Activated CD4-positive, CD25-positive, alpha-beta regulatory T cell treated with anti-CD3 and anti-CD28 coated beads, Interleukin-2, amount 50 U/mL, for 72 hours (primary cell): Measurements from ENCODE around the gene PARL.

ENCODE experiments used
- DNase-seq: peaks from one replicate; pipeline ENCODE4 v3.0.0; 2021

Gene PARL

DNA sequence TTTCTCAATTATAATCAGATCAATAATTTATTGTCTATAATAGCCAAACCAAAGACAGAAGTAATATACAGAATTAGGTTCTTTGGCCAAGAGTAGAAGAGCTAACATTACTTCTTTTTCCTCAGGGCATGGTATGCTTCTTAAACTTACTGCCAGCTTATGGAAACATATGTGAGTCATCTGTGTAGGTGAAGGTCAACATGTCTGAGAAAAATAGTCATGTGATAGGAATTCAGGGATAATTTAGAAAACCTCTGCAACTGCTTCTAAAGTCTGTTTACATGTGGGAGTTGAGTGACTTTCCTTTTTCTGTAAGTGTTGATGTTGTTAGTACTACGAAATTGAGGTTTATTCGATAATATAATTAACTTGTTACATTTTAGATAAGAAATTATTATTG, 40.1 kb downstream of the PARL start:
- no peak for DNase-seq

DNA sequence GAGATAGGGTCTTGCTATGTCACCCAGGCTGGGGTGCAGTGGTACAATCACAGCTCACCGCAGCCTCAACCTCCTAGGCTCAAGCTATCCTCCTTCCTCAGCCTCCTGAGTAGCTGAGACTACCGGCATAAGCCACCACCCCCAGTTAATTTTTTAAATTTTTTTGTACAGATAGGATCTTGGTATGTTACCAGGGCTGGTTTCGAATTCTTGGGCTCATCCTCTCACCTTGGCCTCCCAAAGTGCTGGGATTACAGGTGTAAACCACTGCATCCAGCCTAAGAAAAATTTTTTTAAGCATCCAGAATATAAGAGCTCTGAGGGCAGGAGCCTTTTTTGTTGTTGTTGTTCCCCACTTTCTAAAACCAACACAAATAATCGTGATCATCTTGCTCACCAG, 44.9 kb downstream of the PARL start:
- no peak for DNase-seq

DNA sequence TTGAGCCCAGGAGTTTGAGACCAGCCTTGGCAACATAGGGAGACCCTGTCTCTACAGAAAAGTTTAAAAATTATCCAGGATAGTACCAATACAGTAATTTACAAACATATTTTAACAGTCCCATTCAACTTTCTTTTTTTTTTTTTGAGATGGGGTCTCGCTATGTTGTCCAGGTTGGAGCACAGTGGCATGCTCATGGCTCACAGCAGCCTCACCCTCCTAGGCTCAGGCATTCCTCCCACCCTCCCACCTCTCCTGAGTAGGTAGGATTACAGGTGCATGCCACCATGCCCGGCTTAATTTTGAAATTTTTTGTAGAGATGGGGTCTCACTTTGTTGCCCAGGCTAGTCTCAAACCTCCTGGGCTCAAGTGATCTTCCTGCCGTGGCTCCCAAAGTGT, 46.8 kb downstream of the PARL start:
- no peak for DNase-seq

DNA sequence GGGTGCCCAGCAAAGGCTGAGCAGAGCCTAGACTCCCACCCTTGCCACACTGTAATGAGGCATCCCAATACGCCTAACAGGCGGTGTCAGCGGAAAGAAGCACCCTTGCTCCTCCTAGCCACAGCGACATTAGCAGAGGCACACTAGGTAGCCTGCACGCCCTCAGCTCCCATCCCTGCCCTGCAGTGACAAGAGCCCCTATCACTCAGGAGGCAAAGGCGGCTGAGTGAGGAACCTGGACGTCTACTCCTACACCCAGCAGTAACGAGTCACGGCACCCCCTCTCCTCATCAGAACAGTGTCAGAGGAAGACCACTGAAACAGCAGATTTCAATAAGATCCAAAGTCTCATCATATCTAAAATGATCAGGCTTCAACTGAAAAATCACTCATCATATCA, 47.3 kb downstream of the PARL start:
- DNase-seq = no peak

DNA sequence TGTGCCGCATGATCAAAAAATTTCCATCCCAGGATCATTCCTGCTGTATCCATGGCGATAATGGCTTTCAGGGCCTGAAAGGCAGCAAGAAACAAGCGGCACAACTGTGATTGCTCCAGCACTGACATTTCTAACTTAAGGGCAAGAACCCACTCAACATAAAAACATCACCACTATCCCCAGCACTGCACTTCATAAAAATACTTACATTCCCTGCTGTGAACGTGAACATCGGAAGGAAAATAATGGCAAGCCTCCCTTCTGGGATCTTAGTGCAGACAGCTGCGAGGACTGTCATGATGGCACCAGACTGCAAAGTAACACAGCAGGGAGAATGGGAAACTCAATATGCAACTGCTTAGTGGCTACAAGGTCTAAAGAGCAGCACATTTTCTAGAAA, 51.2 kb downstream of the PARL start:
- no peak for DNase-seq

DNA sequence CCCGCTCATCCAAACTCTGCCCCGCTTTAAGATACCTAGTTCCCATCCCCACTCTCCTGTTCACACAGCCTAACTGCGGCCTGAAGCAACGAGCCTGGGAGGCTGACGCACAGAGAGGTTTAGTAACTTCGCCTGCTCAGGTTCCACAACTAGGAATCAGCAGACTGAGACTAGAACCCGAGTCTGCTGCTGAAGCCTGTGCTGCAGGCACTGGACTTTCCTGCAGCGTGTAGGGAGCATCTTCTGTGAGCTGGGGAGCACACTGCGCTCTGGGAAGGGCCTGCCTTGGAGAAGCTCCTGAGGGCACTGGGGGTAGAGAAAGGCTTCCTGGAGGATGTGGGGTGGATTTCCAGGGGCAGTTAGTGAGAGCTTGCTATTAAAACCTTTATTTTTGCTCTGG, 54.5 kb downstream of the PARL start:
- DNase-seq = no peak

DNA sequence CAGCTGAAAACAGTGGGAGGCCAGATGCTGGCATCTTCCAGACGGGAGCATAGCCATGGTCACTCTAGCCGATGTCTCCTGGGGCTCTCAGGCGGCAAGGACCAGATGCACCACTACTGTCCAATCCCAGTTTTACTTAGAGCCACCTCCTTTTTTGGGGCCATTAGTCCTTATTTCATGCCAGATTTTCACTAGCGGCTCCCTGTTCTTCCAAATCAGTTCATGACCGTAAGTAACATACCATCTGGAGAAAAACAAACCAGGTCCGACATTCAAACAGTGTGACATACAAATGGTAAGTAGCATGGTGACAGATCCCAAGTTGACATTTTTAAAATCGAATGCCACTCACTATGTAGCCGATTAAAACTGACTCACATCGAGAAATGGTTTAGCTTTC, 55.2 kb downstream of the PARL start:
- no peak for DNase-seq

DNA sequence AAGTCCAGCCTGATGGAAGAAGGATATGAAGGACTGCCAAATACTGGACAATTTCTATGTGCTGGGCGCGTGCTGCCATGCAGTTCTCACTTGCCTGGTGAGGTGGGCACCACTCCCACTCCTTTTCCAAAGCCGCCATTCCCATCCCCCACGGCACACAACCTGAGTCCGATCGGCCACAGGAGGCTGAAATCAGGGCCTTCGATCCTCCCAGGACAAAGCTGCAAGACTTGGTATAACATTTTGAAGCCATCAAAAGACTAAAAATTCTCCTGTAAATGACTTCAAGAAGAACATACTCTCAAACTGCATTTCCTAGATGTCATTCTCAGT, 56.2 kb downstream of the PARL start:
- no peak for DNase-seq

DNA sequence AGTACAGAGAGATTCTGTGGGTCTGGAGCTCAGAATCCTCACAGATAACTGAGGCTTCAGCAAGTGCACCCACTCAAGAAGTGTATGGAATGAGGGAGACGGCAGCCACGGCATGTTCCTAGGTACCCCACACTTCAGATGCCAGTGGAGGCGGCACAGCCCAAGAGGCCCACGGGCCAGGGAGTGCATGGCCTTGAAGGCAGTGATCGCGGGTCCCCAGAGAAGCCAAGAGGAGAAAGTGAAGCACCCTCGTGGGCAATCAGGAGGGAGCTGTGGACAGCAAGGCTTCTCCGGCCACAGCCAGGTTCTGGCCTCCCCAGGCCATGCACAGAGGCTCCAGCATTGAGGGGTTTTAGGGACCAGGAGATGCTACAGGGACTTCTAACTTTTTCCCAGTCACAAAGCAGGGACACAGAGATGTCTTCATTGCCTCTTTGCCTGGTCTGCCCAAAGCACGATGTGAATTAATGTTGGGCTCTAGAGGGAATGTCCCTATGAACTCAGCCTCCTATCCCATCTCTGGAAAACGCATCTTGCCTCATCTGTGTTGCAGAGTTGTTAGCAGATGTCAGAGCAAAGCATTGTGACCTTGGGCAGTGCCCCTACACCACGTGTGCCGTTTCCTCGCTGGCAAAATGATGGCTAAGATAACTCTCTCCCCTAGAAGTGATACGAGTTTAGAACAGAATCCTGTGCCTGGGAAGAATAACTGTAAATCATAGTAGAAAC, 56.7 kb downstream of the PARL start:
- no peak for DNase-seq

DNA sequence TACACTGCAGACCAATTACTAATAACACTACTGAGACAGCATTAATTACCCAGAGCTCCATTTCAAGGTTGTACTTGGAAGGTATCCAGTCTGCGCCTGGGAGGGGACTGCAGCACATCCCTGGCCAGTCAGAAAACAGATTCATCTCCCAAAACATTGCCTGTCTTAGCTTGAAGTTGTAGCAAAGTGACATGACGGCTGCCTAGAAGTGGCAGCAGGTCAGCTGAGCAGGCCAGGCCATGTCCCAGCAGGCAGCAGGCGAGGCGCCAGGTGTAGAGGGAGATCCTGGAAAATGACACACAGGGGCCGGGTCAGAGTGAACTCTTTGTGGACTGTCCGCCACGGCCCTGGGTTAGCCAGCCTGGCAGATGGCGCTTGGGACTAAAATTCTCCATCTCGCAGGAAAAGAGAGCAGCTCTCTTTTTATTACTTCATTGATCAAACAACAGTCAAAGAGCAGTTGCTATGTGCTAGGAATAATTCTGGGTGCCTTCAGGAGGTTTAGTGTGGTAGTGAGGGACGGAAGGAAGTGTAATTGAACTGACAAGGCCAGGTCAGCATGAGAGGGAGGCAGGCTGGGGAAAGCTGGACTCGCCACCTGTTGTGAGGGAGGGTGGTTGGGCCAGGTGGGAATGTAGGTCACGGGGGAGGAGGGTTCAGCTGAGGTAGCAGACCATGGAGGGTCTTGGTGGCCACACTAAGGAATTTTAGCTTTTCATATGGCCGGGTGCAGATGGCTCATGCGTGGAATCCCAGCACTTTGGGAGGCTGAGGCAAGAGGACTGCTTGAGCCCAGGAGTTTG, 58.0 kb downstream of the PARL start:
- no peak for DNase-seq

DNA sequence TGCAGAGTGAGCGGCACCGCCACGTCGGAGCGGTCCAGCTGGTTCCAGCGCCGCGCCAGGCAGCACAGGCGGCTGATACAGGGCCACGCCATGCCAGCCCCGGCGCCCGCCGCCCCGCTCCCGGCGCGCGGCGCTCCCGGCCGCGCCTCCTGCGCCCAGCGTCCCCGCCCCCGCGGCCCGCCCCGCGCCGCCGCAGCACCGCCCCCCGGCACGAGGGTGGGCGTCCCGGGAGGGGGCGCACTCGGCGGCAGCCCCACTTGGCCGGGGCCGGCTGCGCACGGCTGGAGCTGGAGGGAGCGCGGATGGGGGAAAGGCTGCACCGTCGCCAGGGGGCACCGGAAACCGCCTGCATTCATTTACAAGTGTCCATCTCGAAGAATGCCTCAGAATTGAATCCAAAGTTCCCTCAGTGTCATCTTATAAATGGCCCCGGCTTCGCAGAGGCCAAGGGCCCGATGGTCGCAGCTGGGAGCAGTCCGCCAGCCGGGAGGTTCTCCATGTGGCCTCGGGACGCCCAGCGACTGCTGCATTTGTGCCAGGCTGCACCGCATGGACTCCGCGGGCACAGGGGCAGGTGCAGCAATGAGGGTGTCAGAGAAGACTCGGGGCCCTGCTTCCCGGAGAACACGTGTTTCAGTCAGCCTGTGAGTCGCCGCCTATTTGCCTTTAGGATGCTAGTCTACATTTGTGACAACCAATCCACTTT, 59.1 kb downstream of the PARL start, which contains the start of gene MAP6D1:
Gene MAP6D1, minus strand, starts transcription at position 122 of the 706 bp plus-strand sequence. Its CDS starts 30 bp downstream, at position 92.
- peak; percentile 36 for DNase-seq

DNA sequence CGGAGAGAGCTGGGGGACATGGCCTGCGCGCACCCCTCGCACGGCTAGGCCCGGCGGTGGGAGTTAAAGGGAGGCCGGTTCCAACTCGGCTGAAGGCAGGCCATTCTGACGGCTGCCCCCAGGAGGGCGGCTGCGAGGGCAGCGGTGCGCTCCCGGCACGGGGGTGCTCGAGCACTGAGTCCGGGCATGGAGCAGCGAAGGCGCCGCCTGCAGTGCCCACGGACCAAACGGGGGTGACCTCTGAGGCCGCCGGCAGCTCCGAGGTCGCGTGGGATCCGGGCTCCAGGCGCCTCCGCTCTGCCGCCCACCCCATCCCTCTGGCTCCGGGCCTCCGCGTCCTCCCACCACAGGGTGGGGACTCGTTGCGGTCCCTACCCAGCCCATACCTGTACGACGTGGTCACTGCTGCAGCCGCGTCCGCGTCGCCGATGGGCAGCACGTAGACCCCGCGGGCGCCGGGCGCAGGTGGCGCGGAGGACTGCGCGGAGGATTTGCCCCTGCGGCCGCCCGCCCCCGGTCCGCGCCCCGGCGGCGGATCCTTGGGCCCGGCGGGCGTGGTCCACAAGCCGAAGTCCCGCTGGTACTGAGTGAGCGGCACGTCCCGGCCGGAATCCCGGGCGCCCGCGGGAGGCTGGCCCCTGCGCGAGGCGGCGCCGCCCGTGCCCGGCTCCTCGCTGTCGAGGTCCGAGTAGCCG, 59.8 kb downstream of the PARL start:
- DNase-seq = peak; percentile 37

DNA sequence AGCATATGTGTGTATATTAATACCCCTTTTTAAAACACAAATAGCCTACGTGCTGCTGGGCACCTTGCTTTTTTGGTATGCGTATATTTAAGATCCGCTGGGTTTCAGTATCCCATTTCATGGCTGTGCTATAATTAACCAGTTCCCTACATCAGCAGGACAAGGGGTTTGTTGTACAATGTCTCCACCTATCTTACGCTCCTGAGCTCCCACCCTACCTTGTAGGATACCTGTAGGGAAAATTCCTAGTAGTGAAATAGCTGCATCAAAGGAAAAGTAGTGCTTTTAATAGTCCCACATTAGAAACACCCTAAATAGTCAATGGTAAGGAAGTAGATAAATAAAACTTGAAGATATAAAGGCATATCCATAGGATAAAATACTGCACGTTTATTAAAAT, 60.7 kb downstream of the PARL start:
- no peak for DNase-seq

DNA sequence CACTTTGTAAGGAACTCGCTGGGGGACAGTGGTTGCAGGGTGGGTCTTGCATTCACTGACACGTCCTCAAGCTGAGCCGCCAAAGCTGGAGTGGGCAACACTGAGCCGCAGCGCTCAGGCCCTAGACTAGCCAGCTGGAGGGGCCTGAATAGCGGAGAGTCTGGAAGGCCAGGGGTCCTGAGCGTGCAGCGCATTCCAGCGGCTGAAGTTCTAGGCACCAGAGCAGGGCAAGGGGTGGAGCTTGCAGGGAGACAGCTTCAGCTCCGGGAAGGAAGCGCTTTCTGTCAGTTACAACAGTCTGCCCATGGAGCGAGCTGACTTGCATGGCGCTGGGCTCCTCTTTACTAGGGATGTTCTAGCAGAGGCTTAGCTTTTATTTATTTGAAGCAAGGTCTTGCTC, 62.0 kb downstream of the PARL start:
- DNase-seq = no peak

DNA sequence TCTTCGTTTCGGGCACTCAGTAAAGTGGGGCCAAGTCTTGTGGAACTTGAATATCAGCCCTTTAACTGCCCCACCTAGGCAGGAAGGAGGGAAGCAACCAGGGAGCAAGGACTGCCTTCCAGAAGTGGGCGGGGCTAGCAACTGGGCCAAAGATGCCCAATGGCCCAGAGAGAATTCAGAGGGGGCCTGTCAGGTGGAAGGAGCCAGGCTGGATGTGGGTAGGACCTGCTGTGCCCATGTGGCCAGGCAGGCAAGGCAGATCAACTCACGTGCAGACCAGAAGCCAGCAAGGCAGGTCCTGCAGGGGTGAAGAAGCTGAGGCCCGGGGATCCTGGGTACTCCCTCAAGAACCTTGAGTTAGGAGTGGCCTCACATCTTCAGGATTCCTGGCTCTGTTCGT, 64.8 kb downstream of the PARL start:
- no peak for DNase-seq

DNA sequence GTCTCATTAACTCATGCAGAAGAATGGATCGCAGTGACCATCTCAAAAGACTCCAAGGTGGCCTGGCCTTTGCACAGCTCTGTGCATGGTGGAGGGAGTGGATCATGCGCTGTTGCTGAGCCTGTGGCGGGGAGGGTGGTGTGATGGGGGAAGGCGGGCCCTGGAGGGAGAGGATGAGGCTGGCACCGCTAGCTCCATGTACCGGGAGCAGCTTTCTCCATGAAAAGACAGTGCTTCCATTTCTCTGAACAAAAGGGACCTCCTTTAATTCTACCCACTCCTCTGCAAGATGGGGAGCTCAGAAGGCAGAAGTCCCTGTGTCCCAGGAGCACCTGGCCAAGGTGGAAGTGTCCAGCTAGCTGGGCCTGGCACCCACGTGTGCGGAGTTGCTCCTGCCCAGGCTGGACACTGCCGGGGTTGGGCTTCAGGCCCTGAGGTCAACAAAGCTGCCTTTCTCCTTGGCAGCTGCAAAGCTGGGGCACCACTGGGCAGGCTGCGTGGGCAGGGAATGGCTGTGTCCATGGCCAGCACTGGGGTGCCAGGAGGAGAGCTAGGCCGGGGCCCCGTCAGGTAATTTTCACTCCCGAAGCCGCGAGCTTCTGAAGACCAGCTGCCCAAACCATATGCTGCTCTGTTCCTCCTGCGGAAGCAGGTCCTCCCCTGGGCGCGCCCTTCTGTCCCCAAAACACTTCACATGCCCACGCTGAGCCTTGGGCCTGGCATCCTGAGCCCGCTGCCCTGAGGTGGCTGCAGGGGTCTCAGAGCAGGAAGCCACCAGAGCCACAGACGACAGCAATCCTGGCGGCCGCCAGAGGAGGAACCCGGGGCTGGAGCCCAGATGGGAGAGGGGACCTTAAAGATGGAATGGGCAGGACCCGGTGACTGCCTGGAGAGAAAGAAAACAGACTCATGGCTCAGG, 65.7 kb downstream of the PARL start:
- no peak for DNase-seq

DNA sequence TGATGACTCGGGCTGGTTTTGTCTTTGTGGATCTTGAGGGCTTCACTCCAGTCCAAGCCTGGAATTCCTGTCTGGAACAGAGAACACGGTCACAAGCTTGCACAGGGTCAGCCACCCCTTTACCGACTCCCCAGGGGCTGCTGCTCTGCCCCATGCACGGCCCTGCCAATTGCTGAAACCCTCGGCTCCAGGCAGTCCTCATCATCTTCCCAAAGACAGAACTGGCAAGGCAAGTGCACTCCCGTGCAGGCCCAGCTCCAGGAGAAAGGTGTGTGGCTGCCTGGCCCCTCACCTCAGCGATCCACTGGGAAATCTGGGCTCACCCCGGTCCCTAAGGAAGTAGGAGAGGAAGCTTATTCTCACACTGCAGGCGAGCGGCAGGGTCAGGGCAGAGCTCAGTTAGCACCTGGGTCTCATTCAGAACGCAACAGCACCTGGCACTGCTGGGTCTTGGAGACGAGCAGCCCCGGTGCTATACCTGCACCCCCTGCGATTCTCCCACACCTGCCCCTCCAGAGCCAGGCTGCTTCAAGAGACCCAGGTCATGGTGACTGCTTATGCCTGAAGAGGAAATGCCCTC, 66.5 kb downstream of the PARL start:
- DNase-seq = no peak

DNA sequence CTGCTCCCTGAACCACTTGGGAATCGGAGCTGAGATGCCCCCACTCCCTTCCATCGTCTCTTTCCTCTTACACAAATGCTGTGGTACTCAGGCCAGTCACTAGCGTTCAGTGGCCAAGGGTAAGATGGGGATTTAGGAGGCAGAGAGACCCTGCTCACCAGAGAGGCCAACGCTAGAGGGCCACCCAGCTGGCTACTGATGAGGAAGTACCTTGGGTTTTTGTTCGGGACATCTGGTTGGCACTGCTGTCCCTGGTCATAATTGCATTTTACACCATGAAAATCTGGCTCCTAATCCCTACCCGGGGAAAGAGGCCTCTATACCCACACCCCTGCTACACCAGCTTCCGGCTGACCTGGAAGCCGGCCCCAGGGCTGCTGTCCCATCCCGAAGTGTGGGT, 67.0 kb downstream of the PARL start:
- no peak for DNase-seq

DNA sequence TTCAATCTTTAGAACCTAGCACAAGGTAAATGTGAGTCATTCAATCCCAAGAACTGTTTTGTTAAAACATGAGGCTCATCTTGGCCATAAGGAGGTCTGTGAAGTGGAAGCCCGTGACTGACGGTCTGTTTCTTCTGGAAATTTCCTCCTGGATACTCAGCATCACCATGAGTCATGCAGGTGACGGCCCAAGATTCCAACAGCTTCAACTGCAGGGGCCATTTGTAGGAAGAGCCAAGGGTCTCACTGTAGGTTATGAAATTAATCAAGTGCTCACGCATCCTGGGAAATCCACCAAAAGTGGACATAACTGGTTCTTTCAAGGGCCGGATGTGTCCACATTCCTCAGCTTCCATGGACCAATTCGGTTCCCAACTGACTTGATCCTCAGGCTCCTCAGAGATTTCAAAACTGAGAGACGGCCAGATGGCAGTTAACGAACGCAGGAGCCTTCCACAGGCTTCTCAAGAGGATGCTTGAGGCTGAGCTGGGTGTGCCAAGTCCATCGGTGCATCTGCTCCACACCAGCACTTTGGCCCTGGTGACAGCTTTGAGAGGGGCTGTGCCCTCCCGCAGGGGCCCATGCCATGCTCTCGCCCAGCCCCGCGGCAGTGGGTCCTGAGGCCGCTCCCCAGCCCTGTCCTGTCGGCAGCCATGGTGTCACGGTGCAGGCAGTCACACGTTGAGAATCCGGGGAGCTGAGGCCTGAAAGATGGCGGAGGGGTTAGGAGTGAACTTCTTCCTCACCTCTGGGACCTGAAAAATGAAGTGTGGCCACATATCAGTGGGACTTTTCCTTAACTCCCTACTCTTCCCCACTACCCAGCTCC, 67.8 kb downstream of the PARL start:
- DNase-seq = no peak

DNA sequence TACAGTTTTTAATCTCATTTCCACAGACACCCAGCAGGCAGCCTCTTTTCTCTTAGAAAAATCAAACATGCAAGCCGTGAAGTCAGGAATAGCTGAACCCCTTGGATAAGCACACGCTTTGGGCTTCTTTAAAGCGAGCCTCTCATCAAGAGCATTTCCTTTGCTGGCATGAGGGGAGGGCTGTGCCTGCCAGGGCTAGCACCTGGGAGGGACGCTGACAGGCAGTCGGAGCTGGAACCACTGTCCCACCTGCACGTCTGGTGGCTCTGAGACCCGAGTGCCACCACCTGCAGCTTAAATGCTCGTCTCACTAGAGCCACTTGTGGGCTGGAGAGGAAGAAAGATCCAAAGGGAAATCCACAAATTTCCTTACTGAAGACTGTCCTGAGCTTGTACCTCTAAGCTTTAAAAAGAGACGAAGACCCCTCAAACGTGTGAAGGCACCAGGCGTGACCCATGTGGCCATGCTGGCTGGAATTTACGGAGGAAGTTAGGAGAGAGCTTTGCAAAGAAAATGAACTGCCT, 68.7 kb downstream of the PARL start:
- no peak for DNase-seq

DNA sequence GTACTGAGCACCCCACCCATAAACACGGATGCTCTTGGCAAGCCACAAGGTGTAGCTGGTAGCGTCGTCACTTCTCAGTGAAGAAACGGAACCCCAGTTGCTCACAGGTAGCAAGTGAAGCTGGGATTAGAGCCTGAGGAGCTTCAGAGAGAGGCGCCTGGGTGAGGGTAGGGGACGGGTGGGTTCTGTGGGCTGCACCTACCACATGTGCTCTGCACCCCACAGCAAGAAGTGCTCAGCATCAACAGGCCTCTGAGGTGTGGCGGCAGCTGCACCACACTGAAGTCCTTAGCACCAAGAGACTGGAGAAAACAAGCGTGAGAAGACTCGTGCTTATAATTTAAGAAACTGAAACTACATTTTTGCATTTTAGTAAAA, 69.1 kb downstream of the PARL start:
- DNase-seq = no peak
